Occipital lobe (tissue), 2 donors: ENCODE data around the gene SOAT2. TPM values are rescaled to one million over a fixed set of nuclear protein-coding genes. Genes with fewer than 3 reads are reported as not detected.

Source experiments
- DNase-seq: peaks from one replicate; lab custom pipeline; 2025; lab: John Stamatoyannopoulos, UW
- total RNA-seq: library from RNA; depleted of rRNA; stranded (reverse); fragments of >200 nt; gene quantifications from one replicate; pipeline ENCODE4 v1.2.3, GENCODE V29; 2014

Gene SOAT2
- not detected for total RNA-seq

GRCh38 chr12:53102883-53103807, at the start of gene SOAT2:
SOAT2 (plus strand) TSS chr12:53103486; CDS start chr12:53103578, 92 bp downstream.
- no peak for DNase-seq

- DNase-seq: peak; percentile 95
Observed at GRCh38 chr12:53054112-53054878, 49.0 kb upstream of the SOAT2 start.

GRCh38 chr12:53055471-53056266, 47.6 kb upstream of the SOAT2 start:
- no peak for DNase-seq

GRCh38 chr12:53056296-53056695, 47.0 kb upstream of the SOAT2 start:
- peak; percentile 27 for DNase-seq

- DNase-seq: no peak
Observed at GRCh38 chr12:53056901-53057300, 46.4 kb upstream of the SOAT2 start.

- DNase-seq: no peak
Observed at GRCh38 chr12:53057816-53058500, 45.3 kb upstream of the SOAT2 start.

GRCh38 chr12:53058674-53059433, 44.4 kb upstream of the SOAT2 start:
- DNase-seq: no peak

- DNase-seq: no peak
Observed at GRCh38 chr12:53059434-53060063, 43.7 kb upstream of the SOAT2 start.

- no peak for DNase-seq
Observed at GRCh38 chr12:53060064-53060720, 43.1 kb upstream of the SOAT2 start.

- no peak for DNase-seq
Observed at GRCh38 chr12:53060721-53061276, 42.5 kb upstream of the SOAT2 start.

- no peak for DNase-seq
Observed at GRCh38 chr12:53061404-53062010, 41.8 kb upstream of the SOAT2 start.

GRCh38 chr12:53062011-53062961, 41.0 kb upstream of the SOAT2 start:
- no peak for DNase-seq

GRCh38 chr12:53062977-53063707, 40.1 kb upstream of the SOAT2 start:
- DNase-seq: no peak

- no peak for DNase-seq
Observed at GRCh38 chr12:53063708-53064612, 39.3 kb upstream of the SOAT2 start.

- DNase-seq: no peak
Observed at GRCh38 chr12:53064613-53065436, 38.5 kb upstream of the SOAT2 start.
